RWPE1 (cell line): Measurements from ENCODE around the gene CXCL3.

Experiments
- CTCF ChIA-PET: fragments of 350-600 bp; sonication (Branson Sonifier 250); formaldehyde crosslinking; extraction: SDS; loops from one replicate; lab custom pipeline; 2021; lab: Yijun Ruan, JAX
- POLR2A ChIA-PET: fragments of 400-600 bp; formaldehyde crosslinking; extraction: SDS; loops from one replicate; lab custom pipeline; 2020; ENCODE audit warnings: antibody characterized with exemption; ENCODE audit not compliant: low non-redundant PET; lab: Yijun Ruan, JAX
- DNase-seq: peaks from one replicate; pipeline ENCODE4 v3.0.0; 2012; ENCODE audit warnings: low spot score
- H3K27ac ChIP-seq: fragments of 450-650 bp; 2 replicates; pipeline ENCODE4 v1.5.1; 2017
- TF ChIP-seq, protein P1 (sequence below): fragments of 450-650 bp; conservative IDR thresholded peaks from 2 replicates; pipeline ENCODE4 v1.5.1; 2017; ENCODE audit warnings: low read depth, mild to moderate bottlenecking

The CXCL3 gene

DNA sequence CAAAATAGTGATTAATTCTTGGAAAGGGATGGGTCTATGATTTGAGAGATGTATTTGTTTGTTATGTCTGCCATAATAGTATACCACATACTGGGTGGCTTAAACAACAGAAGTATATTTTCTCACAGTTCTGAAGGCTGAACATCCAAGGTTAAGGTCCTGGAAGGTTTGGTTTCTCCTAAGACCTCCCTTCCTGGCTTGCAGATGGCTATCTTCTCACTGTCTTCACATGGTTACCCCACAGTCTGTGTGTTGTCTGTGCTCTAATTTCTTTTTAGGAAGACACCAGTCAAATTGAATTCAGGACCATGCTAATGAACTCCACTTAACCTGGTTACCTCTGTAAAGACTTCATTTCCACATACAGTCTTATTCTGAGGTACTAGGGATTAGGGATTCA lies 34.9 kb upstream of the CXCL3 start:
- POLR2A ChIA-PET: no interaction called here

DNA sequence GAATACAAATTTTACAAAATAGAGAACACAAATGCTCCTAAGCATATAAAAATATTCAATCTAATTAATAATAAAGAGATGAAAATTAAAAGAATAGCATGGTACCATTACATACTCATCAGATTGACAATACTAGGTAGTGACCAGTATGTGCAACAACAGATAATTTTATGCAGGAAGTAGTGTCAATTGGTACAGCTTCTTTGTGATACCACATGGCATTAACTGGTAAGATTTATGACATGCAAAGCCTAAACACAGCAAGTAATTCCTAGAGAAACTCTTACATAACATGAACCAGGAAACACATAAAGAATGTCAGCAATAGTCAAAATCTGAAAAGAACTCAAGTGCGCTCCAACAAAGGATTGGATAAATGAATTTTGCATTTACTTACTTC lies 34.2 kb upstream of the CXCL3 start:
- CTCF ChIA-PET: interaction anchor here (0.8 kb wide), 1 partner anchor 419 kb away, joined by 7 read pairs; no protein-coding TSS in a partner anchor
- POLR2A ChIA-PET: no interaction called here
- TF ChIP-seq, protein P1, sequence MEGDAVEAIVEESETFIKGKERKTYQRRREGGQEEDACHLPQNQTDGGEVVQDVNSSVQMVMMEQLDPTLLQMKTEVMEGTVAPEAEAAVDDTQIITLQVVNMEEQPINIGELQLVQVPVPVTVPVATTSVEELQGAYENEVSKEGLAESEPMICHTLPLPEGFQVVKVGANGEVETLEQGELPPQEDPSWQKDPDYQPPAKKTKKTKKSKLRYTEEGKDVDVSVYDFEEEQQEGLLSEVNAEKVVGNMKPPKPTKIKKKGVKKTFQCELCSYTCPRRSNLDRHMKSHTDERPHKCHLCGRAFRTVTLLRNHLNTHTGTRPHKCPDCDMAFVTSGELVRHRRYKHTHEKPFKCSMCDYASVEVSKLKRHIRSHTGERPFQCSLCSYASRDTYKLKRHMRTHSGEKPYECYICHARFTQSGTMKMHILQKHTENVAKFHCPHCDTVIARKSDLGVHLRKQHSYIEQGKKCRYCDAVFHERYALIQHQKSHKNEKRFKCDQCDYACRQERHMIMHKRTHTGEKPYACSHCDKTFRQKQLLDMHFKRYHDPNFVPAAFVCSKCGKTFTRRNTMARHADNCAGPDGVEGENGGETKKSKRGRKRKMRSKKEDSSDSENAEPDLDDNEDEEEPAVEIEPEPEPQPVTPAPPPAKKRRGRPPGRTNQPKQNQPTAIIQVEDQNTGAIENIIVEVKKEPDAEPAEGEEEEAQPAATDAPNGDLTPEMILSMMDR: no peak
- no peak overlapping the region for H3K27ac ChIP-seq
- no peak for DNase-seq

More for the DNA sequence above, 34.9 kb upstream of the CXCL3 start:
- TF ChIP-seq, protein P1: no peak
- DNase-seq: no peak
- CTCF ChIA-PET: no interaction called here
- H3K27ac ChIP-seq: no peak overlapping the region

DNA sequence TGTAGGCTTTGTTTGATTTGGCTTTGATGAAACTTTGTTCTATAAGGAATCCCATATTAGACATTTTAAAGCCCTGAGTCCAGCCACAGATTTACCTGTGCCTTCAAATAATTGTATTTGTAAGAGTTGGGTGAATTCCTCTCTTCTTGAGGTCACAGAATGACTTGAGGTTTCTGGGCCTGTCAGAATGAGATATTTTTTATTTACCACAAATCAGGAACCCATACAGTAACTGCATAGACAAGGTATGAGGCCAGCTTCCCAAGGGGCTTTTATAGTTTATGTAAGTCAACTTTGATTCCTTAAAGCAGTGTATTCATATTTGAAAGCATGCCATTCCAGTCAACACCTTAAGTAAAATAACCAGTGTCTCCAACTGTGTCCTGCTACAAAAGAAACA lies 29.1 kb upstream of the CXCL3 start:
- TF ChIP-seq, protein P1: no peak
- no peak for DNase-seq
- ChIA-PET POLR2A (interaction anchor here (0.6 kb wide), 1 partner anchor 19 kb away, joined by 3 read pairs; no protein-coding TSS in a partner anchor), CTCF (no interaction called here)
- H3K27ac ChIP-seq: no peak overlapping the region

DNA sequence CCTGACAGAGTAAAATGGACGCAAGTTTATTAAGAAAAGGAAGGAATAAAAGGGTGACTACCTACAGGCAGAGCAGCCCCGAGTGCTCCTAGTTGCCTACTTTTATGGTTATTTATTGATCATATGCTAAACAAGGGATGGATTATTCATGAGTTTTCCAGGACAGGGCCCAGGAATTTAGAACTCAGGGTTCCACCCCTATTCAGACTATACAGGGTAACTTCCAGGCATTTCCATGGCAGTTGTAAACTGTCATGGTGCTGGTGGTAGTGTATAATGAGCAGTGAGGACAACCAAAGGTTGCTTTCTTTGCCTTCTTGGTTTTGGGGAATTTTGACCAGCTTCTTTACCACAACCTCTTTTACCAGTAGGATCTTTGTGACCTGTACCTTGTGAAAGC lies 27.7 kb upstream of the CXCL3 start:
- CTCF ChIA-PET: no interaction called here
- TF ChIP-seq, protein P1: no peak
- H3K27ac ChIP-seq: no peak overlapping the region
- no peak for DNase-seq
- POLR2A ChIA-PET: no interaction called here

DNA sequence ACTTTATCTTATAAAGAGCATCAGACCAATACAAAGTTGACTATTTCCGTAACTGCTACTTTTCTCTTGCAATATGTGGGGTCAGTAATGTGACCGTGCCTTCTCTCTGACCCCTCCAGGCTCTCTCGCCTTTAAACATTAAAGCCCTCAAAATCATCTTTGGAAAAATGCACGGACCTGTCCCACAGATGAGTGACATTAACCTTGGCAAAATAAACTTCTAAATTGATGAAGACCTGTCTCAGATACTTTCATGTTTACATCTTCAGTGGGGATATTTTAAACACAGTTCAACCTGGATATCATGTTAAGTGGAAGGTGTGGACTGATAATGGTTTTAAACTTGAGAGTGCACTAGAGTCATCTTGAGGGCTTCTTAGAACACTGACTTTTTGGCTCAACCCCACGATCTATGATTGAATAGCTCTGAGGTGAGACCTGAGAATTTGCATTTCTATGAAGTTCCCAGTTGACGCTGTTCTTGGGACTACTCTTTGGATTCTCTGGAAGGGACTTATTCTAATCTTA lies 26.7 kb upstream of the CXCL3 start:
- TF ChIP-seq, protein P1: no peak
- H3K27ac ChIP-seq: no peak overlapping the region
- ChIA-PET CTCF (interaction anchor here (0.6 kb wide), 1 partner anchor 24 kb away, joined by 3 read pairs; no protein-coding TSS in a partner anchor), POLR2A (no interaction called here)
- DNase-seq: no peak

DNA sequence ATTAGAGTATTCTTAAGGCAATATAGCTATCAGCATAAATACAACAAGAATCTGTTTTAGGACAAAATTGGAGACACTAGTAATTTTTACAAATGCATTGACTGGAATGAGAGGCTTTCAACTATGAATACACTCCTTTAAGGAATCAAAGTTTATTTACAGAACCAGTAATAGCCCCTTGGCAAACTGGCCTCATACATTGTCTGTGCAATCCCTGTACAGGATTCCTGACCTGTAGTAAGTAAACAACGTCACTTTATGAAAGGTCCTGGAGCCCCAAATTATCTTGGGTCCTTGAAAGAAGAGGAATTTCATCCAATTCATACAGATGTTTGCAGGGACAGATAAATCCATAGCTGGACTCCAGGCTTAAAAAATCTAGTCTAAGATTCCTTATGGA lies 25.4 kb upstream of the CXCL3 start:
- H3K27ac ChIP-seq: no peak overlapping the region
- ChIA-PET POLR2A (no interaction called here), CTCF (no interaction called here)
- no peak for DNase-seq
- TF ChIP-seq, protein P1: no peak

DNA sequence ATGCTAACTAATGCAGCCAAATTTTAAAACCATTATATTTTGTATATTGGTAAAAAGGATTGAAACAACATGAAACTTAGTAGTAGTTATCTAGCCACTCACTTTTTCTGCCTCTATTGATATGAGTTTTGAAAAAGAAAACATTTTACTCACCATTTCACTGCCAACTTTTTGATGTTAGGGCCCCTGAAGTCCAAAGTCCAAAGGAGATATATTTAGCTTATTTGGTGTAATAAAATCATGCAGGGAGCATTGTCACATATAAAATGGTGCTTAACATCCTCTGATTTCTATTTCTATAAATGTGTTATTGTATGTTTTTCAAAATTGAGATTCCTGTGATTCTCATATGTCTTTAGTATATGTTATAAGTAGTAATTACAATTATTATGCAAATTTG lies 24.5 kb upstream of the CXCL3 start:
- CTCF ChIA-PET: no interaction called here
- no peak for DNase-seq
- POLR2A ChIA-PET: no interaction called here
- TF ChIP-seq, protein P1: no peak
- H3K27ac ChIP-seq: no peak overlapping the region
